HepG2 (cell line): ENCODE data around the gene RPTOR. TPM values are rescaled to one million over a fixed set of nuclear protein-coding genes. Genes with fewer than 3 reads are reported as not detected.

Source experiments
- ATAC-seq: fragments of 200-7000 bp; cut with Tn5 transposase; 3 replicates; pipeline ENCODE4 v1.9.1; 2020; ENCODE audit warnings: mild to moderate bottlenecking, moderate library complexity
- BruUV-seq: library from RNA; stranded (reverse); fragments of 400-500 nt; replicated peaks from 2 replicates; lab custom pipeline; 2021; lab: Mats Ljungman, UMichigan
- CTCF ChIA-PET: fragments of 300-600 bp; formaldehyde crosslinking; extraction: SDS; loops from one replicate; lab custom pipeline; 2021; ENCODE audit warnings: low total read pairs, inconsistent platforms, low intra/inter-chr PET ratio; lab: Yijun Ruan, JAX
- POLR2A ChIA-PET: fragments of 350-600 bp; sonication (Branson Sonifier 250); formaldehyde crosslinking; loops from one replicate; lab custom pipeline; 2020; ENCODE audit warnings: antibody characterized with exemption, inconsistent platforms; lab: Yijun Ruan, JAX
- DNase-seq: peaks from one replicate; pipeline ENCODE4 v3.0.0-alpha.2; 2015; ENCODE audit warnings: low spot score
- FAIRE-seq: peaks from 3 replicates; lab custom pipeline; 2011; peaks lifted over from hg19 to GRCh38; lab: Jason Lieb, UNC
- H2AFZ ChIP-seq: one replicate; pipeline ENCODE4 v1.6.1; 2011; ENCODE audit warnings: low read length, inconsistent platforms
- H3K27ac ChIP-seq: fragments of 300-600 bp; 3 replicates; pipeline ENCODE4 v1.8.0; 2011; ENCODE audit warnings: mixed run types, mild to moderate bottlenecking, mixed read lengths, low read length, inconsistent platforms; ENCODE audit not compliant: insufficient read depth; ENCODE audit errors: extremely low read length
- H3K27me3 ChIP-seq, 2 experiments: fragments of 200-600 bp in 1 of 2; 2 replicates in 1 of 2; 3 replicates in 1 of 2; pipeline versions ENCODE4 v1.6.0 to v1.8.0; 2011; ENCODE audit warnings: low read length in 2 of 2, mild to moderate bottlenecking in 2 of 2, moderate library complexity in 2 of 2, inconsistent platforms in 1 of 2; ENCODE audit not compliant: insufficient read depth in 2 of 2, control insufficient read depth in 1 of 2
- H3K36me3 ChIP-seq, 2 experiments: fragments of 200-600 bp in 1 of 2; replicated peaks in 1 of 2; 2 replicates in 1 of 2; 3 replicates in 1 of 2; pipeline versions ENCODE4 v1.5.1 to v1.8.0; 2011; ENCODE audit warnings: low read length in 2 of 2, inconsistent platforms in 1 of 2; ENCODE audit not compliant: insufficient read depth in 2 of 2, control insufficient read depth in 1 of 2
- H3K4me1 ChIP-seq: 2 replicates; pipeline ENCODE4 v1.5.1; 2012; ENCODE audit warnings: low read length, inconsistent platforms; ENCODE audit not compliant: insufficient read depth
- H3K4me2 ChIP-seq: 2 replicates; pipeline ENCODE4 v1.6.0; 2011; ENCODE audit warnings: low read depth, low read length, inconsistent platforms
- H3K4me3 ChIP-seq, 3 experiments: fragments of 200-600 bp in 1 of 3; sonication (generic), shearing (Covaris generic) in 1 of 3; replicated peaks in 1 of 3; 2 replicates each; pipeline ENCODE4 v1.5.1; 2011 to 2016; ENCODE audit warnings: low read length in 3 of 3, inconsistent platforms in 2 of 3, low read depth in 2 of 3, mild to moderate bottlenecking in 2 of 3, control low read depth in 1 of 3, mixed read lengths in 1 of 3; ENCODE audit not compliant: insufficient read depth in 1 of 3
- H3K79me2 ChIP-seq: one replicate; pipeline ENCODE4 v1.6.1; 2011; ENCODE audit warnings: low read length, inconsistent platforms; ENCODE audit not compliant: insufficient read depth
- H3K9ac ChIP-seq: 2 replicates; pipeline ENCODE4 v1.6.0; 2011; ENCODE audit warnings: mild to moderate bottlenecking, low read depth, low read length, inconsistent platforms; ENCODE audit not compliant: insufficient read depth
- H3K9me3 ChIP-seq: 2 replicates; pipeline ENCODE4 v1.5.1; 2012; ENCODE audit warnings: mild to moderate bottlenecking, low read length
- H4K20me1 ChIP-seq: 2 replicates; pipeline ENCODE4 v1.6.0; 2011; ENCODE audit warnings: inconsistent platforms, mild to moderate bottlenecking, low read length, moderate library complexity; ENCODE audit not compliant: insufficient read depth
- NFE2 ChIP-seq: sonication (generic); formaldehyde crosslinking; IDR thresholded peaks from 2 replicates; pipeline ENCODE4 v1.4.0; 2020; ENCODE audit warnings: missing genetic modification reagents
- NONO ChIP-seq, 2 experiments: fragments of 450-650 bp in 1 of 2; sonication (generic) in 1 of 2; formaldehyde crosslinking in 1 of 2; IDR thresholded peaks in 1 of 2; conservative IDR thresholded peaks in 1 of 2; 2 replicates each; pipeline versions ENCODE4 v1.6.1 to v1.8.0; 2017 to 2022; ENCODE audit warnings: mild to moderate bottlenecking in 1 of 2, missing genetic modification reagents in 1 of 2, moderate library complexity in 1 of 2
- SMC3 ChIP-seq: IDR thresholded peaks from 2 replicates; pipeline ENCODE4 v1.6.1; 2011; ENCODE audit warnings: low read length, improper control_type of control experiment
- TBX3 ChIP-seq: fragments of 450-650 bp; IDR thresholded peaks from 2 replicates; pipeline ENCODE4 v1.6.1; 2017; ENCODE audit warnings: antibody characterized with exemption, mild to moderate bottlenecking, inconsistent platforms, borderline replicate concordance
- ZNF136 ChIP-seq: sonication (generic); formaldehyde crosslinking; IDR thresholded peaks from 2 replicates; pipeline ENCODE4 v1.8.1; 2022; ENCODE audit warnings: low read depth, mild to moderate bottlenecking, moderate library complexity, missing genetic modification reagents
- ZNF605 ChIP-seq: sonication (generic); formaldehyde crosslinking; IDR thresholded peaks from 2 replicates; pipeline ENCODE4 v1.8.0; 2022; ENCODE audit warnings: mild to moderate bottlenecking, missing genetic modification reagents
- ZSCAN22 ChIP-seq: sonication (generic); formaldehyde crosslinking; IDR thresholded peaks from 2 replicates; pipeline ENCODE4 v1.4.0; 2020; ENCODE audit warnings: mild to moderate bottlenecking, missing genetic modification reagents
- WGBS: methylation state at CpG from one replicate; pipeline ENCODE4 v1.1.6; 2017; ENCODE audit warnings: low lambda C conversion rate; 5-methylcytosine and 5-hydroxymethylcytosine counted together
- in situ Hi-C: cut with HindIII; loops from 2 replicates; pipeline ENCODE4 v1.10.0; 2017; ENCODE audit warnings: low pct_unique_long_range_greater_than_20kb; ENCODE audit not compliant: extremely low pct_ligation_motif_present
- intact Hi-C: fragments of 100-400 bp; cut with micrococcal nuclease; formaldehyde crosslinking; loops from one replicate; pipeline ENCODE4 v1.10.0; 2022; ENCODE audit not compliant: unreplicated experiment
- polyA plus RNA-seq, 8 experiments: library from polyadenylated mRNA; depleted of rRNA in 3 of 8; stranded (reverse) in 7 of 8; unstranded in 1 of 8; fragments of >200 nt; fragmentation: Illumina TruSeq in 4 of 8; extraction: Trizol in 4 of 8; gene quantifications; 2 replicates each; pipeline versions ENCODE4 v1.2.1 to v1.2.3, GENCODE V29; 2011 to 2016; ENCODE audit warnings: low read depth in 4 of 8, missing spikeins in 1 of 8, mixed read lengths in 1 of 8; ENCODE audit not compliant: insufficient read depth in 1 of 8
- total RNA-seq, 5 experiments: library from RNA; depleted of rRNA; stranded (reverse); fragments of >200 nt; fragmentation: Illumina TruSeq; extraction: Trizol; gene quantifications; 2 replicates each; pipeline ENCODE4 v1.2.3, GENCODE V29; 2016; ENCODE audit warnings: low read depth in 1 of 5
- TF ChIP-seq, protein P1 (sequence below): sonication (generic); formaldehyde crosslinking; IDR thresholded peaks from 2 replicates; pipeline ENCODE4 v1.8.1; 2022; ENCODE audit warnings: low read depth, mild to moderate bottlenecking, missing genetic modification reagents
- TF ChIP-seq, protein P2 (sequence below): sonication (generic); formaldehyde crosslinking; IDR thresholded peaks from 2 replicates; pipeline ENCODE4 v1.4.0; 2020; ENCODE audit warnings: missing genetic modification reagents
- TF ChIP-seq, protein P3 (sequence below): IDR thresholded peaks from 2 replicates; pipeline ENCODE4 v1.6.1; 2016; ENCODE audit warnings: missing compliant biosample characterization, missing genetic modification reagents, borderline replicate concordance

The RPTOR gene
- total and polyA plus RNA-seq, 2 of the 13 experiments (the other 11 are each of a cell fraction or from before 2014, with no cell fraction given): 6.6 to 25.3 TPM

DNA sequence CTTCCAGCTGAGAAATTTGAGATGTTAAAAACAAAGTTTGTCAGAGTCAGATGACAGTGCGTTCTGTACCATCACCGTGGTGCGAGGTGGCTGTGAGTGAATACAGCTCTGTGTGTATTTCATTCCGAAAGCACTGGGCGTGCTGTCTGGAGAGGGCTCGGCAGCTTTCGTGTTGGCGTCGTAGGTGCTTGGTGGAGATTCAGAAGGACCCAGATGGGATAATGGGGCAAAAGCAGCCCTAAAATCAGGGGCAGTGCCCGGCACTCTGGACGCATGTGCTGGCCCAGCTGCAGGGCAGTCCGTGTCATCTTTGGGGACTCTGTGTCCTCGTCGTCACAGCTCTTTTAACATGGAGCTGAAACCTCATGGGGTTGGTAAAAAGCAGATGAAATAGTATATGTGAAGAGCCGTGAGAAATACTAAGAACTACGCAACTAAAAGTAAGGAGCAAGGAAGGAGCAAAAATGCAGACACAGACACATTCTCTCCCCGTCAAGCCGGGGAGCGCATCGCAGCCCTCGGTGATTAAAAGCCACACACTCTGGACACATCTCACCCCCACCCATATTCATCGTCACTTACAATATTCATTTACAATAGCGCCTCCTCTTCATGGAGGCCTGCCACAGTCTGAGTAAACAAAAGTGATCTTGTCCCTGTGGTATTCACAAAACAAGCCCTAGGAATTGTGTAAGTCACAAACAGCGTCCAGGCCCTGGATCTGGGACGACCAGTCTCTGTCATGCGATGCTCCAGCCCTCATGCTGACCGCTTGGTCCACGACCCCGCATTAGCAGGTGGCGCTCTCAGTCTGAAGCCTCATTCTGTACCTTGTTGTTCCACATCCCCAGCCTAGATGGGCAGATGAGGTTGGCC is 206.7 kb downstream of the RPTOR start (continued):
- TF ChIP-seq, protein P1, sequence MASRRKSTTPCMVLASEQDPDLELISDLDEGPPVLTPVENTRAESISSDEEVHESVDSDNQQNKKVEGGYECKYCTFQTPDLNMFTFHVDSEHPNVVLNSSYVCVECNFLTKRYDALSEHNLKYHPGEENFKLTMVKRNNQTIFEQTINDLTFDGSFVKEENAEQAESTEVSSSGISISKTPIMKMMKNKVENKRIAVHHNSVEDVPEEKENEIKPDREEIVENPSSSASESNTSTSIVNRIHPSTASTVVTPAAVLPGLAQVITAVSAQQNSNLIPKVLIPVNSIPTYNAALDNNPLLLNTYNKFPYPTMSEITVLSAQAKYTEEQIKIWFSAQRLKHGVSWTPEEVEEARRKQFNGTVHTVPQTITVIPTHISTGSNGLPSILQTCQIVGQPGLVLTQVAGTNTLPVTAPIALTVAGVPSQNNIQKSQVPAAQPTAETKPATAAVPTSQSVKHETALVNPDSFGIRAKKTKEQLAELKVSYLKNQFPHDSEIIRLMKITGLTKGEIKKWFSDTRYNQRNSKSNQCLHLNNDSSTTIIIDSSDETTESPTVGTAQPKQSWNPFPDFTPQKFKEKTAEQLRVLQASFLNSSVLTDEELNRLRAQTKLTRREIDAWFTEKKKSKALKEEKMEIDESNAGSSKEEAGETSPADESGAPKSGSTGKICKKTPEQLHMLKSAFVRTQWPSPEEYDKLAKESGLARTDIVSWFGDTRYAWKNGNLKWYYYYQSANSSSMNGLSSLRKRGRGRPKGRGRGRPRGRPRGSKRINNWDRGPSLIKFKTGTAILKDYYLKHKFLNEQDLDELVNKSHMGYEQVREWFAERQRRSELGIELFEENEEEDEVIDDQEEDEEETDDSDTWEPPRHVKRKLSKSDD (CRISPR knock-in tag): no peak
- TF ChIP-seq, protein P2, sequence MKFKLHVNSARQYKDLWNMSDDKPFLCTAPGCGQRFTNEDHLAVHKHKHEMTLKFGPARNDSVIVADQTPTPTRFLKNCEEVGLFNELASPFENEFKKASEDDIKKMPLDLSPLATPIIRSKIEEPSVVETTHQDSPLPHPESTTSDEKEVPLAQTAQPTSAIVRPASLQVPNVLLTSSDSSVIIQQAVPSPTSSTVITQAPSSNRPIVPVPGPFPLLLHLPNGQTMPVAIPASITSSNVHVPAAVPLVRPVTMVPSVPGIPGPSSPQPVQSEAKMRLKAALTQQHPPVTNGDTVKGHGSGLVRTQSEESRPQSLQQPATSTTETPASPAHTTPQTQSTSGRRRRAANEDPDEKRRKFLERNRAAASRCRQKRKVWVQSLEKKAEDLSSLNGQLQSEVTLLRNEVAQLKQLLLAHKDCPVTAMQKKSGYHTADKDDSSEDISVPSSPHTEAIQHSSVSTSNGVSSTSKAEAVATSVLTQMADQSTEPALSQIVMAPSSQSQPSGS: peak; percentile 46; the same call in 1 of the 2 replicates
- TF ChIP-seq ZSCAN22 (CRISPR knock-in tag) (no peak), SMC3 (0 out of 2 replicates have a peak, but pooled peaks have one; percentile 20), NFE2 (no peak), TBX3 (no peak)

DNA sequence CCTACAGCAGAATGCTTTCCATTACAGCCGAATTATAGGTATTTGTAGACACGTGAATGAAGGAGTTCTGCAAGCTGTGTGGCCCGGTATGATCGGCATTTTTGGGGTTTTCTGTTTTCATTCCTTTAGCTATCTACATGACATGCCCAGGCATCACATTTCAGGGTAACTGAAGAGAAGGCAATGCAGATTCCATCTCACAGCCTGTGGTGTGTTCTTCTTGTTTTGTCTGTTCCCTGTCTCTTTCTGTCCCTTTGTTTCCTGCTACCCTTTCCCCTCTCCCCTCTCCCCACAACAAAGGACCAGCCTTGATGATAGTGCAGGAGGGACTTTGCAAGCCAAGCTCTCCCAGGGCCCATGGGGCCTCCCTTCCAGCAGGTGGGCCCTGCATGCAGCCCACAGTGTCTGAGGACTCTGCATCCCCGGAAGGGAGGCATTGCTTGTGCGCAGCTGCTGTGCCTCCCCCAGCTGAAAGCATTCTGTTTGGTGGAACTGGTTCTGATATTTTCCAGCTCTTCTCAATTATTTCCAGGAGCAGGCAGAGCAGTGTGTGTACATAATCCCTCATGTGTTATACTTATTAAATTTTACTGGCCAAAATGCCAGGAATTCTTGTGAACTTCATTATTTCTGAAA is 207.4 kb downstream of the RPTOR start:
- intact Hi-C loops: no loop called here
- Histone ChIP-seq H3K79me2 (no peaks in the 10 kb centered on the region), H2AFZ (no peak overlapping the region), H3K9me3 (no peaks in the 10 kb centered on the region), H3K4me2 (no peak overlapping the region), H3K9ac (no peak overlapping the region), H3K4me3 (no peak overlapping the region), H3K27me3 (no peaks in the 10 kb centered on the region), H3K27ac (no peak overlapping the region), H3K36me3 (peaks cover 19 to 33% of the 10 kb centered on the region in 2 experiments), H3K4me1 (peaks cover 9% of the 10 kb centered on the region; the same call in 1 of the 2 replicates), H4K20me1 (0 out of 2 replicates have a peak, but pooled peaks cover 5% of the 10 kb centered on the region)
- FAIRE-seq (no peak), ATAC-seq (no peak), DNase-seq (no peak)
- no TSS peak for BruUV-seq
- no peak for TF ChIP-seq ZNF605 (CRISPR knock-in tag)
- TF ChIP-seq ZNF136 (CRISPR knock-in tag): no peak
- TF ChIP-seq, protein P3, sequence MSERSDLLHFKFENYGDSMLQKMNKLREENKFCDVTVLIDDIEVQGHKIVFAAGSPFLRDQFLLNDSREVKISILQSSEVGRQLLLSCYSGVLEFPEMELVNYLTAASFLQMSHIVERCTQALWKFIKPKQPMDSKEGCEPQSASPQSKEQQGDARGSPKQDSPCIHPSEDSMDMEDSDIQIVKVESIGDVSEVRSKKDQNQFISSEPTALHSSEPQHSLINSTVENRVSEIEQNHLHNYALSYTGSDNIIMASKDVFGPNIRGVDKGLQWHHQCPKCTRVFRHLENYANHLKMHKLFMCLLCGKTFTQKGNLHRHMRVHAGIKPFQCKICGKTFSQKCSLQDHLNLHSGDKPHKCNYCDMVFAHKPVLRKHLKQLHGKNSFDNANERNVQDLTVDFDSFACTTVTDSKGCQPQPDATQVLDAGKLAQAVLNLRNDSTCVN (CRISPR knock-in tag): no peak
- TF ChIP-seq NONO (IDR thresholded peaks at IDR 0.05): no peak
- TF ChIP-seq NONO (CRISPR knock-in tag; conservative IDR thresholded peaks at IDR 0.05): no peak
- ChIA-PET CTCF (no interaction called here), POLR2A (no interaction called here)
- 96% methylated on average over 6 of the region's 6 CpGs for WGBS
- in situ Hi-C loops: no loop called here
